Left colon (tissue), 2 donors: ENCODE measurements around the gene MYLK4. TPM values are rescaled to one million over a fixed set of nuclear protein-coding genes. Genes with fewer than 3 reads are reported as not detected.
A peak's percentile ranks its signal among the peaks of the same experiment; 100 is the strongest.

Experiments
- ATAC-seq: fragments of 200-7000 bp; cut with Tn5 transposase; one replicate; pipeline ENCODE4 v1.9.1; 2020; ENCODE audit warnings: mild to moderate bottlenecking, moderate library complexity
- DNase-seq, 2 donors: peaks; one replicate each; pipeline ENCODE4 v3.0.0-alpha.2; 2020
- intact Hi-C, 2 donors: fragments of 100-400 bp; cut with DNase I in 1 of 2; cut with micrococcal nuclease in 1 of 2; formaldehyde crosslinking; loops; one replicate each; pipeline versions ENCODE4 v1.11.2 to v1.14.0; 2022; cut with DNase I, micrococcal nuclease
- long read RNA-seq: library from polyadenylated mRNA; unstranded; transcript quantifications from one replicate; pipeline ENCODE4 v2.0.0, GENCODE V29; 2021
- total RNA-seq, 2 donors: library from RNA; stranded (reverse); fragmentation: NEBNext Ultra II Directional; extraction: Animal tissue kit (Norgen Biotek cat#: 25700); gene quantifications; one replicate each; pipeline ENCODE4 v1.2.1, GENCODE V29; 2021
- donor health status: DM: no; HTN: no; CAD: no.
- donor health status: DM: yes; HTN: yes; CAD: no.

The MYLK4 gene
- under 1 TPM; 0.34 to 0.55 TPM for total RNA-seq
- long read RNA-seq, result 0 reads

DNA sequence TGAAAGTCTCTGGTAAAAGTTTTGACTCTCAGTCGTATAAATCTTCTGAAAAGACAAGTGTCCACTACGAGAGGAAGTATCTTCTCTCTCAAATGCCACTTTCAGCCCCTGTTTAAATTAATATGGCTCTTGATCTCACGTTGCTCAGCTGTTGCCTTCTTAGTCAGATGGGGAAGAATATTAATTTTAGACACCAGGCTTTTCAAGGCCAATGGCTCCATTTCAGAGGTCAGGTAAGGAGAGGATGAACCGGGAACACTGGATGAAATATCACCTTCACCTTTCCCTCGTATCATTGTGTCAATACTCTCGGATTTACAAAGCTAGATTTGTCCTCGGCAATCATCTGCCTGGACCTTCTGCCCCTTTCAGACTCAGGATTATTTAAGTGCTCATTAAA is at the start of gene MYLK4:
TSS of gene MYLK4 (minus strand) at position 91 of the 400 bp plus-strand sequence. CDS start 1,628 bp downstream, outside the sequence.
- DNase-seq, result no peak

DNA sequence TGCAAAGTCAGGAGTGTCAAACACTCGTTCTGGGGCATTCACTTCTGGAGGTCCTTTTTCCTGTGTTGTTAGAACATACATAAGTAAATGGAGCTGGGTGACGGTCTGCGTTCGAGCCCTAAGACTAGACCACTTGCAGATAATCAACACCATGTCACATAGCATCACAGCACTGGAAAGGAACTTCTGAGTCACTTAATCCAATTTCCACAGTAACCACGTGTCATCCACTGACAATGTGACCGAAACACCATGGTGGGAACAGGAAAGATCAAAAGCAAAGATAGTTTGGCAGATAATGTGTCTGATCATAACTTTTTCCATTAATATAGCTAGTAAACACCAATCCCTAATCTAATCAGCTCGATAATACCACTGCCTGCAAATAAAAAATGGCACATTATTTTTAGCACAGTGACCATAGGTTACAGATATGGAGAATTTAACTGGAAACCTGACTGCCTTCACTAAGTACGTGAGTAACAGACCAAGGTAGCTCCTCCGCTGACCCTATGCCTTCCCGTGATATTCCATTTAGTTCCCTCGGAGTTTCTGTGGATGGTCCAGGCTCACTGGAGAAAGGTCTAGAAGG is 49.3 kb upstream of the MYLK4 start:
- DNase-seq (no peak), ATAC-seq (no peak)
- intact Hi-C loops, result loop anchor here in 1 of 2 donors (10.0 kb wide), 1 partner anchor 45 kb away; the partner anchor contains the start of gene SERPINB1

More for the DNA sequence above, at the start of gene MYLK4:
- intact Hi-C loops, result loop anchor here in 1 of 2 donors (10.0 kb wide), 1 partner anchor 1156 kb away; no protein-coding TSS in a partner anchor
- ATAC-seq, result no peak

DNA sequence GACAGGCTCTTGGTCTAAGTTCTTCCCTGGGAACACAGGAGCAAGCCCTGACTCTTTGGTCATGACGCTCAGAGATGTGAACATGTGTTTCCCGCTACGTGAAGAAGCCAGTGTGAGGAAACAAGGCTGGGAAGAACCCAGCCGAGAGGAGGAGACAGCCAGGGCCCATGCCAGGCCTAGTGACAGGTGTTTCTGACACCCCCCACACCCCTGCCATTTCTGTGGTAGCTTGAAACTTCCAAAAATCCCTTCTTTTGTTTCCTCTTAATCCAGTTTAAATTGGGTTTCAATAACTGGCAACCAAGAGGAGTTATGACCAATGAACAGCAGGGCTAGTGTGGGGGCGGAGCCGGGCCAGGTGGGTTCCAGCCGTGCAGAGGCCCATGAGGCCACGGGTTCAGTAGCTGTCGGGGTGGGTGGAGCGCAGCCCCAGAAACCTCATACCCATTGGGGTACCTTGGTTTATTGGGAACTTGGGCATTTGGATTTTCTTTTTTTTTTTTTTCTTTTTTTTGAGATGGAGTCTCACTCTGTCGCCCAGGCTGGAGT is 47.9 kb upstream of the MYLK4 start:
- intact Hi-C loops, result loop anchor here in 1 of 2 donors (10.0 kb wide), 1 partner anchor 46 kb away; the partner anchor contains the start of gene SERPINB1
- no peak for DNase-seq
- no peak for ATAC-seq

DNA sequence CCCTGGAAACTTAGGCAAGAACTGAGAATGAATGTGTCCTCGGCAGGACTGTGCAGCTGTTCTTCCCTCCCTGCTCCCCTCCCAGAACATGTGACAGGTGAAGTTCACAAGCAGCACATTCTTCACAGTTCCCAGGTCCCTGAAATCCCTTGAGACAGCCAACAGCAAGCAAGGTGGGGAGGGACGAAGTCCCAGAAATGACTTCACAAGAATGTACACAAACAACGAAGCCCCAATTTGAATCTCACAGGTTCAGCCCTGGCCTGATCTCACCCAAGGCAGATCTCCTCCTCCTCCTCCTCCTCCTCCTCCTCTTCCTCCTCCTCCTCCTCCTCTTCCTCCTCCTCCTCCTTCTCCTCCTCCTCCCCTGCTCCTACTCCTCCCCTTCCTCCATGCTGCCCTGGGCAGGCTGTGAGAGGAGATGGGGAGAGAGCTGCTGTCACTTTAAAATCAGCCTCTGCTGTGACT is 46.9 kb upstream of the MYLK4 start:
- intact Hi-C loops, result loop anchor here in 1 of 2 donors (10.0 kb wide), 1 partner anchor 47 kb away; the partner anchor contains the start of gene SERPINB1
- no peak for DNase-seq
- ATAC-seq, result peak; percentile 65

DNA sequence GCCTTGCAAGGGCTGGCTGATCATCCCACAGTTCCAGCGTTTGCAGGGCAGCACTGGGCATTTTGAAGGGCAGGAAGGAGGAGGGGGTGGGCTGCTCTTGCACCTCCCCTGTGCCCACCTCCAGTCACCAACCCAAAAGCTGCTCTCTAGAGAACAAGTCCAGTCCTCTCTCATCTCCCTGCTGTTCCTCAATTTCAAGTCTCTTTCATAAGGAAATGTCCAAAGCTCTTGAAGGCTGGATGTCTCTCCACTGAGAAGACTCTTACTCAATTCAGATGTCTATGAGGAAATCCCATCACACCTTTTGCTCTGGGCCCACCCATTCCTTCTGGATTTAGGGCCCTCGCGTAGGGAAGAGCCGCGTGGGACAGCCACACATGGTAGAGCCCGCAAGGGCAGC is 46.1 kb upstream of the MYLK4 start:
- ATAC-seq (no peak), DNase-seq (no peak)
- intact Hi-C loops, result loop anchor here in 1 of 2 donors (10.0 kb wide), 1 partner anchor 48 kb away; the partner anchor contains the start of gene SERPINB1

DNA sequence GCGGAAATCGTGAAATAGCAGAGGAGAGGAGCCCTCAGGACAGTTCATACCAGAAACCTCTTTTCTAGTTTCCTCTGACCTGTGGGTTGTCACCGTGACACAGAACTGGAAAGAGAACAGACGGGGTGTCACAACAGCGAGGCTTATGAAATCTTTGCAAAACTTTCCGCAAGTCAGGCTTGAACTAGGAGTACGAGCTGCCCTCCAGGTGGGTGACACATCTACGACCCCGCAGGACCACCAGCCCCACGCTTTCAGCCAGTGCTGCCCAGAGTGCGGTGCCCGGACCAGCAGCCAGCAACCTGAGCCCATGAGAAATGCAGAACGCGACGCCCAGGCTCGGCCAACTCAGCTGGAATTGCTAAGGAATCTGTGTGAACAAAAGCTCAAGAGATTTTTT is 45.2 kb upstream of the MYLK4 start:
- intact Hi-C loops, result loop anchor here in 1 of 2 donors (10.0 kb wide), 1 partner anchor 49 kb away; the partner anchor contains the start of gene SERPINB1
- ATAC-seq (no peak), DNase-seq (no peak)

DNA sequence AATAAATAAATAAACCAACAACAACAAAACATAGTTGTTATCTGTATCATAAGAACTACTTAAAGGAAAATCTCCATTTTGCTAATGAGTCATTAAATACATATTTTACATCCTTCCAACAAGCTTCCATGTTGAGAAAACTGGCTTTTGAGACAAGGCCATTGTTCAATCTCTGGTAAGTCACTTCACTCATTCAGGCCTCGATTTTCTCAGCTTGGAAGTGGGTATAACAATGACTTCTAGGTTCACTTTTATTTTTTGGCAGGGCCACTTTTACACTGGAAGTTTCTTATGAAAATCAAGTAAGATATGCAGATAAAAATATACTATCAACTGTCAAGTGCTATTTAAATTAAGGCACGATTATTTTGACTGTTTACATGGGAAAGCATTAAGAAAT is 44.4 kb upstream of the MYLK4 start:
- ATAC-seq (no peak), DNase-seq (no peak)
- intact Hi-C loops, result loop anchor here in 1 of 2 donors (10.0 kb wide), 1 partner anchor 50 kb away; the partner anchor contains the start of gene SERPINB1

DNA sequence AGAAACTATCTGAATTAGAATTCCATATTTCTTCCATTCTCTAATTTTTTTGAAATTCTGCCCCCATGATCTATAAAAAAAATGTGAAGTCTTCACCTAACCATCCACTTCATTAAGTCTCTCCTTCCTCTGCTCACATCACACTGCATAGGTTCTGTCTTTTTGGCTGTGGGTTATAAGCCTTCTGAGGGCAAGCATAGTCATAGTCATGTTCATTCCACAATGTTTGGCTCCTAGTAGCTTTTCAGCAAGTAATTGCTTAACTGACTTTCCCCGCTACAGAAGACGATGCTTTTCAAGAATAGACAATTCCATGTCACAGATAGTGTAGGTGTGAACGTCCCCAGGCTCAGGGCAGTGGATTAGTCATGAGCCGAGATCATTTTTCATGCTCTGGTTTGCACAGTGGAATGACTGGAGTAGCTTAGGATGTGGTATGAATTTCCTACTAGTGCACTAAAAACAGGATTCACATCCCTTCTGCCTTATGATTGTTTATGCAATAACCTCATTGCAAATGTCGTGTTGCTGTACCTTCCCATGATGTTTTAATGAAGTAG is 43.5 kb upstream of the MYLK4 start:
- DNase-seq (no peak), ATAC-seq (no peak)
- intact Hi-C loops, result loop anchor here in 1 of 2 donors (5.0 to 10.0 kb wide), 2 partner anchors 51 to 138 kb away; partner anchors contain the start of gene SERPINB1

DNA sequence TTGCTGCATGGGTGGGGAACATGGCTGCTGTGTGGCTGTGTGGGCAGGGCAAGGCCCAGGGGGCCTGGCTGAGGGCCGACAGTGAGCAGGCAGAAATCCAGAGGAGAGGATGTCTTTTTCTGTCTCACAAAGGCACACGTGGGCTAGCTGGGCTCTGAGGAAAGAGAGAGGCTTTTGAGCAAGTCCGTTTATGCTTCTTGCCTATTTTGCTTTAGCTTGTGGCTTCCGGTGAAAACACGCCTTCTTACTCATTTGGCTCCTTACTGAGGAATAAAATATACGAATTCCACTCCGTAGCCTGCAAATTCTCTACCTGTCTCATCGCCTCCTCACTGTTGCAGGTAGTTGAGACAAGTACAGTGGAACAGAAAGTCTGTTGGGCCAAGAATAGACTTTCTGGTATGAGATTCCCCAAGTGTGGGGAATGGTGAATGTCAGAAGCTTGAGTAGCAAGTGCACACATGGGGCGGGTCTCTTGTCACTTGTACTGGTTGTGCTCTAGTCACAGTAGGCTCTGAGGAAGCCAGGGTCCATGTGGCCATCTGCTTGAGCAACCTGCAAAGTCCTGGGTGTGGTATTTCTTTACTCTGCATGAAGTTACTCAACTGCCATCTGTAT is 42.9 kb upstream of the MYLK4 start:
- peak in 1 of 2 donors; percentile 65 for DNase-seq
- intact Hi-C loops, result loop anchor here in 1 of 2 donors (5.0 to 10.0 kb wide), 2 partner anchors 51 to 139 kb away; partner anchors contain the start of gene SERPINB1
- ATAC-seq, result peak; percentile 74

DNA sequence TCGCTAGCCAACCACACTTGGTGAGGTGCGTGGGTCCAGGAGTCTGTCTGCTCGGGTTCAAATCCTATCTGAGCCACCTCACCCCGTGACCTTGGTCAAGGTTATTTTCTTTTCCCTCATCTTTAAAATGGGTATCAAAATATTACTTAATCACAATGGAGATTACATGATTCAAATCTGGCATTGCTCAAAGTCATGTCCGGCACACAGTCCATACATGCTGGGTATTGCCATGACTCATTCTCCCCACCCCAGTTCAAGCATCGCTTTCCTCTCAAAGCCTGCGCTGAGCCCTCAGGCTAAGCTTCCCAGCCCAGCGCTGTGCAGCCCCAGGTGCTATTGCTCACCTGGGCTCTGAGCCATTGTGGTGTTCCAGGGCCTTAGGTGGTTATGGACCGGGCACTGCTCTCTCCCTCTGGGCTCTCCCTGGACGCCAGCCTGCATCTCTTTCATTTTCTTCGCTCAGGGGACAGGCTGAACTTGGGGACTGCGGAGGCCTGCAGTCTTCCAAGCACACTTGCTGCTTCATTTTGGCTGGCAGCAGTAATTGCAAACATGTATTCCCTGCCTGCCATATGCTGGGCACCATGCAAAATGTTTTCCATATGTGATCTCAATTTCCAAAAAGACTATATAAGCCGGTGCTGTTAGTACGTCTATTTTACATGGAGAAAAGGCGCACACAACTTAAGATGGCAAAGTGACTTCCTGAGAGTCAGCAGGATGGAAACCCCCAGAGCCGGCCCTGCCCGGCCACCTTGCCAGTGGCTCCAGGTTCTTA is 41.8 kb upstream of the MYLK4 start:
- intact Hi-C loops, result loop anchor here in 1 of 2 donors (5.0 to 10.0 kb wide), 2 partner anchors 52 to 140 kb away; partner anchors contain the start of gene SERPINB1
- ATAC-seq (no peak), DNase-seq (no peak)

DNA sequence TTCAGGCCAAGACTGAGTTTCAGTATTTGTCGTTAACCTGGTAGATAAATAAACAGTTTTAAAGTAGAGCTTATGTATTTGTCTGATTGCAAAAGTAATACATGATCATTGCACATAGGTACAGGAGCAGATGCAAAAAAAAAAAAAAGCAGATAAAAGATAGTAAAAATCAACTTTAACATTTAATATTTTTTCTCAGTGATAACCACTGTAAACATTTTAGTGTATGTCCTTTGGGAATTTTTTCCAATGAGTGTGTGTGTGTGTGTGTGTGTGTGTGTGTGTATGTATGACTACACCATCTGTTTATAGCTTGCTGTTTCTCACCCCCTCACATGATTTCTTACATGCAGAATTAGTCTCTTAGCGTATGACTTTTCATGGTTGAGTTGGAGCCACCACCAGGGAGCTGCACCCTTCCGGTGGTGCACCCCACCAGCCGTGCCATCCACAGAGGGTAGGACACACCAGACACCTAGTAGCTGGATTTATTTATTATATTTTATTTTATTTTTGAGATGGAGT is 40.8 kb upstream of the MYLK4 start:
- ATAC-seq, result no peak
- no peak for DNase-seq
- intact Hi-C loops, result loop anchor here in 1 of 2 donors (5.0 to 10.0 kb wide), 2 partner anchors 53 to 141 kb away; partner anchors contain the start of gene SERPINB1

DNA sequence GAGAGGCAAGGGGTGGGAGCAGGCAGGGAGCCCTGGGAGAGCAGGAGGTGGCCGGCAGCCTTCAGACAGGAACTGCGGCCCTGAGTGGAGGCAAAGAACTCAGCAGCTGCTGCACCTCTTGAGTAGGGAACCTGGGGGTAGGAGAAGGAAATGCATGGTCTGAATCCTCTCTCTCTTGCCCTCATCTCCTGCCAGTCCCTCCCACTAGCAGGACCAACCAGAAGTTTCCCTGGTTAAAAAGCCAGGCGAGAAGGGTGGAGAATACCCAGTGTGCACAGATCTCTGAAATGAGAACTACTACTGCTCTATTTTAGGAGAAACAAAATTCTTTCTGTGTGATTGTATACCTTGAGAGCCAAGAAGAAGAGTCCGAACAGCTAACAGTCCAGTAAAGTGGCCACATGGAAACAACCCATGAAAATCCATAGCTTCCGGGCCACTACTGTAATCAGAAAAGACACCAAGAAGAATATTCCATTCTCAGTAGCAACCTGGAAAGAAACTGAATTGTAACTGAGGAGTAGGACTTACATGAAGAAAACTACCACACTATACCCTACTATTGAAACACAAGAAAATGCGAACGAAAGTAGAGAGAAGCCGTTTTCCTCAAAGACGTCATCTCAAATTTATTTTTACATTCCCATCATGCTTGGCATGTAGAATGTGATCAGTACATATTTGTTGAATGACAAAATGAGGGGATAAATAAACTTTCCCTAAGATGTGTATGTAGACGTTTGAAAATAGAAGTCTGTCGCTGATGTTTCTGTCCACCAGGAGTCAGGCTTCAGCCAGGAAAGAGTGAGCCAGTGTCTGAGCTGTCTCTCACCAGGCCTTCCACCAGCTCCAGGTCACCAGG is 40.1 kb upstream of the MYLK4 start:
- DNase-seq (peak; percentile 70 to 72), ATAC-seq (peak; percentile 89)
- intact Hi-C loops, result loop anchor here in 1 of 2 donors (5.0 to 10.0 kb wide), 2 partner anchors 54 to 141 kb away; partner anchors contain the start of gene SERPINB1

DNA sequence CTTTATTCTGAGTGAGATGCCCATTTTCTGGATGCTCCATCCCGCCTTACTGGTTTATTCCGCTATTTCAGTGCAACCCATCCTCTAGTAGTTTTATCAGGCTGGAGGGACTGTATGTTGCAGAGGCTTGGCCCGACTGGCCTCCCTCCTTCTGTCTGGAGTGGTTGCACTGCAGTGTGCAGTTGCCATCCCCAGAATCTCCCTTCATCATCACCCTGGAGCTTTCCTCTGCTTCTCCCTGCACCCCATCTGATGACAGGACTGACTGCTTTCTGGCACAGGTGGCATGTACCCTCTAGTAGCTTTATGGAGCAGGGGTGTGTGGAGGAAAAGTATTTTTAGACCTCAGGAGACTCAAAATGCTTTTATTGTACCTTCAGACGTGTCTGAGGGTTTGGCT is 35.5 kb upstream of the MYLK4 start:
- no peak for DNase-seq
- intact Hi-C loops, result no loop called here
- no peak for ATAC-seq

DNA sequence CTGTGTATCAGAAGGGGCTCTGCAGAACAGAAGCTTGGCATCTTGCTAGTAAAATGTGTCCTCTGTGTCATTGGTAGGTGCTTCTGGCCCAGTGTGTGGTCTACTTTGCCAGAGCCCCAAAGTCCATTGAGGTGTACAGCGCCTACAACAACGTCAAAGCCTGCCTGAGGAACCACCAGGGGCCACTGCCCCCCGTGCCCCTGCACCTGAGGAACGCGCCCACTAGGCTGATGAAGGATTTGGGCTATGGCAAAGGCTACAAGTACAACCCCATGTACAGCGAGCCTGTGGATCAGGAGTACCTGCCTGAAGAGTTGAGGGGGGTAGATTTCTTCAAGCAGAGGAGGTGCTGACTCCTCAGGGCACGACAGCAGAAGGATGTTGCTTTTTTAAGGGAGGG is 34.2 kb upstream of the MYLK4 start:
- DNase-seq (no peak), ATAC-seq (no peak)
- intact Hi-C loops, result no loop called here

DNA sequence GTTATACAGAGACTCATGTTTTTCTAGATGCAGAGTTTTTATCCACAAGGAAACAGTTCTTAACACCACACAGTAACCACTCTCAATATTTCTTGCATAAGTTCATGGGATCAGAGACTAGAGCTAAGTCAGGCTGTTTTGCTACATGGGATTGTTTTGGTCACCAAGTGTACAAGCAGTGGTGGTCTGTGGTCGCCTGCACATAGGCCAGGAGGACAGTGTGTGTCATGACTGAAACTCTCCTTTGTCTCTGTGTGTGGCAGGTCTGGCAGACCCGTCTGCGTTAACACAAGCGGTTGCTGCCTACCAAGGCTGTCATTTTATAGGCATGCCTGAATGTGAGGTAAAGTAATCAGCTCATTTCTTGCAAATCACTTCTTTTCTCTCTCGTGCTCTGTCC is 33.3 kb upstream of the MYLK4 start:
- DNase-seq (no peak), ATAC-seq (peak; percentile 11)
- intact Hi-C loops, result no loop called here

DNA sequence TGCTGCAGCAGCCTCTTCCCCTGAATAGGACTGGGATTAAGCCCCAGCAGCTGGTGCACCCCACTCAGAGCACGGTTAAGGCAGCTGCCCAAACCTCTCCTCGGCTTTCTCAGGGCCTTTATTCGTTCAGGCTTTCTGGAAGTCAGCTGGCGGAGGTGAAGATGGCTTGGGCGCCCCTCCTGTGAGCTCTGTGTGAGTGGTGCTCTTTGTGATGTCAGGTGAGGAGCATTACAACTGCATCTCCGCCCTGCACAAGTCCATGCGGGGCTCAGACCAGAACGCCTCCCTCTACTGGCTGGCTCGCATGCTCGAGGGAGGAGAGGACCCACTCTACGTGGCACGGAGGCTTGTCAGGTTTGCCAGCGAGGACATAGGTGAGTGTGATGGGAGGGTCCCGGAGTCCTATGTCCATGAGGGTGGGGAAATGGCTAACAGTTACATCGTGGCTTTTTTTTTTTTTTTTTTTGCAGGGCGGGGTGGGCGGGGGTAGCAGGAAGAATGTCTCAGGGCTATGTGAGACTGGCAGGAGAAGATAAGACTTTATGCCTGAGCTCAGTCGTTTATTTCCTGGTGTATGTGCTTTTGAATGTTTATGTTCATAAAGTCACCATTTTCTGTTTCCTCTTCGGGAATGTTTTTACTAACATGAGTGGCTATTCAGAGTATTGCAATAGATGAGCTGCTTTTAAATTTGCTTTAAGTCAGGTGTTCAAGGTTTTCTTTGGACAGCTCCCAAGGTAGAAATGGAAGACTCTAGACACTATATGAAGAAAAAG is 32.7 kb upstream of the MYLK4 start:
- DNase-seq (peak; percentile 55 to 65), ATAC-seq (peak; percentile 82)
- intact Hi-C loops, result no loop called here
